ENCODE results near the gene KIF5A.

Gene KIF5A

GRCh38 chr12:57535764-57536596 is 13.9 kb upstream of the KIF5A start:
- DNase-seq: no peak

- DNase-seq: no peak
Measured at GRCh38 chr12:57536597-57536942, 13.3 kb upstream of the KIF5A start.

- DNase-seq: no peak
Measured at GRCh38 chr12:57539134-57539768, 10.6 kb upstream of the KIF5A start.

- no peak for DNase-seq
Measured at GRCh38 chr12:57541001-57541400, 8.8 kb upstream of the KIF5A start.

GRCh38 chr12:57541717-57542116 is 8.1 kb upstream of the KIF5A start:
- no peak for DNase-seq

- no peak for DNase-seq
Measured at GRCh38 chr12:57543581-57543980, 6.3 kb upstream of the KIF5A start.

- DNase-seq: no peak
Measured at GRCh38 chr12:57545809-57546437, 3.9 kb upstream of the KIF5A start.

- peak; percentile 96 for DNase-seq
Measured at GRCh38 chr12:57546438-57547287, 3.2 kb upstream of the KIF5A start, which contains the start of gene DCTN2. Gene DCTN2, minus strand, starts transcription at chr12:57547192. Its CDS starts 129 bp downstream, at chr12:57547063.

GRCh38 chr12:57547288-57548012 is 2.4 kb upstream of the KIF5A start:
- DNase-seq: no peak

GRCh38 chr12:57548013-57548315 is 1.9 kb upstream of the KIF5A start:
- no peak for DNase-seq

GRCh38 chr12:57548488-57548887 is 1.4 kb upstream of the KIF5A start:
- DNase-seq: no peak

- DNase-seq: no peak
Measured at GRCh38 chr12:57549203-57549908, 488 bp upstream of the KIF5A start.

GRCh38 chr12:57550641-57551549 is 1.1 kb downstream of the KIF5A start:
- DNase-seq: no peak

GRCh38 chr12:57551637-57552305 is 1.9 kb downstream of the KIF5A start:
- DNase-seq: no peak

GRCh38 chr12:57552306-57552651 is 2.4 kb downstream of the KIF5A start:
- no peak for DNase-seq

- no peak for DNase-seq
Measured at GRCh38 chr12:57552835-57553313, 3.0 kb downstream of the KIF5A start.

- DNase-seq: no peak
Measured at GRCh38 chr12:57553343-57554202, 3.7 kb downstream of the KIF5A start.

- DNase-seq: no peak
Measured at GRCh38 chr12:57554453-57554852, 4.6 kb downstream of the KIF5A start.

- DNase-seq: no peak
Measured at GRCh38 chr12:57554897-57555296, 5.1 kb downstream of the KIF5A start.
